WTC11 (cell line): ENCODE results near the gene PCSK5. TPM values are rescaled to one million over a fixed set of nuclear protein-coding genes. Genes with fewer than 3 reads are reported as not detected.

Source experiments
- ATAC-seq: fragments of 200-7000 bp; cut with Tn5 transposase; 2 replicates; pipeline ENCODE4 v1.10.0; 2021; ENCODE audit warnings: mild to moderate bottlenecking, moderate library complexity
- CTCF ChIA-PET: fragments of 300-600 bp; sonication (Branson Sonifier 250); formaldehyde crosslinking; loops from one replicate; lab custom pipeline; 2021; ENCODE audit warnings: antibody characterized with exemption; lab: Charles Lee
- POLR2A ChIA-PET: fragments of 350-600 bp; sonication (Branson Sonifier 250); formaldehyde crosslinking; loops from one replicate; lab custom pipeline; 2021; ENCODE audit warnings: antibody characterized with exemption; lab: Charles Lee
- DNase-seq: peaks from one replicate; pipeline ENCODE4 v3.0.0; 2021; ENCODE audit warnings: low spot score
- H3K27ac Mint-ChIP-seq: 2 replicates; pipeline ENCODE4 v1.8.0; 2021; ENCODE audit warnings: mixed read lengths
- H3K27me3 Mint-ChIP-seq: 2 replicates; pipeline ENCODE4 v1.8.0; 2021; ENCODE audit warnings: low read depth, mild to moderate bottlenecking, moderate library complexity, mixed read lengths
- H3K36me3 Mint-ChIP-seq: 2 replicates; pipeline ENCODE4 v1.8.0; 2021; ENCODE audit warnings: mixed read lengths
- H3K4me1 Mint-ChIP-seq: 2 replicates; pipeline ENCODE4 v1.8.0; 2022; ENCODE audit warnings: mixed read lengths
- H3K4me3 Mint-ChIP-seq: 2 replicates; pipeline ENCODE4 v1.8.0; 2021; ENCODE audit warnings: mild to moderate bottlenecking, moderate library complexity, mixed read lengths
- H3K9me3 Mint-ChIP-seq: 2 replicates; pipeline ENCODE4 v1.8.0; 2021; ENCODE audit warnings: mixed read lengths
- ATF1 ChIP-seq: sonication (generic); formaldehyde crosslinking; IDR thresholded peaks from 2 replicates; pipeline ENCODE4 v1.8.1; 2023; ENCODE audit warnings: mild to moderate bottlenecking, moderate library complexity, missing genetic modification reagents
- CBFB ChIP-seq: sonication (generic); formaldehyde crosslinking; IDR thresholded peaks from 2 replicates; pipeline ENCODE4 v1.8.1; 2022; ENCODE audit warnings: mild to moderate bottlenecking, low read depth, missing genetic modification reagents
- CDX4 ChIP-seq: fragments of 250-450 bp; sonication (Bioruptor Pico); IDR thresholded peaks from 2 replicates; pipeline ENCODE4 v1.9.0; 2021; ENCODE audit warnings: moderate library complexity, mild to moderate bottlenecking, inconsistent platforms, borderline replicate concordance
- CTCF ChIP-seq: fragments of 200-600 bp; IDR thresholded peaks from 2 replicates; pipeline ENCODE4 v1.8.0; 2022; ENCODE audit warnings: antibody characterized with exemption
- EMX1 ChIP-seq: fragments of 250-450 bp; sonication (Bioruptor Pico); IDR thresholded peaks from 2 replicates; pipeline ENCODE4 v1.8.0; 2021; ENCODE audit warnings: mild to moderate bottlenecking
- HMGA2 ChIP-seq: fragments of 250-450 bp; sonication (Bioruptor Pico); IDR thresholded peaks from 2 replicates; pipeline ENCODE4 v1.4.0; 2021; ENCODE audit warnings: mild to moderate bottlenecking, moderate library complexity
- NFE2L1 ChIP-seq: sonication (generic); formaldehyde crosslinking; IDR thresholded peaks from 2 replicates; pipeline ENCODE4 v1.8.1; 2023; ENCODE audit warnings: missing genetic modification reagents
- NR1H2 ChIP-seq: sonication (generic); formaldehyde crosslinking; IDR thresholded peaks from 2 replicates; pipeline ENCODE4 v1.9.0; 2021; ENCODE audit warnings: mild to moderate bottlenecking, moderate library complexity, missing genetic modification reagents
- RELA ChIP-seq: sonication (generic); formaldehyde crosslinking; IDR thresholded peaks from 2 replicates; pipeline ENCODE4 v1.8.1; 2022; ENCODE audit warnings: missing genetic modification reagents, mild to moderate bottlenecking, borderline replicate concordance
- RORB ChIP-seq: fragments of 250-450 bp; sonication (Bioruptor Pico); IDR thresholded peaks from 2 replicates; pipeline ENCODE4 v1.9.0; 2021; ENCODE audit warnings: mild to moderate bottlenecking
- SMAD3 ChIP-seq: sonication (generic); formaldehyde crosslinking; IDR thresholded peaks from 2 replicates; pipeline ENCODE4 v1.8.0; 2022; ENCODE audit warnings: missing genetic modification reagents, mild to moderate bottlenecking, borderline replicate concordance
- SMAD4 ChIP-seq: sonication (generic); formaldehyde crosslinking; IDR thresholded peaks from 2 replicates; pipeline ENCODE4 v1.8.0; 2022; ENCODE audit warnings: mild to moderate bottlenecking, missing genetic modification reagents
- USF1 ChIP-seq: sonication (generic); formaldehyde crosslinking; IDR thresholded peaks from 2 replicates; pipeline ENCODE4 v1.8.0; 2022; ENCODE audit warnings: mild to moderate bottlenecking, missing genetic modification reagents
- ZBTB21 ChIP-seq: sonication (generic); formaldehyde crosslinking; IDR thresholded peaks from 2 replicates; pipeline ENCODE4 v1.8.1; 2023; ENCODE audit warnings: mild to moderate bottlenecking, missing genetic modification reagents, borderline replicate concordance
- ZBTB43 ChIP-seq: sonication (generic); formaldehyde crosslinking; IDR thresholded peaks from 2 replicates; pipeline ENCODE4 v1.8.1; 2023; ENCODE audit warnings: mild to moderate bottlenecking, missing genetic modification reagents
- ZNF219 ChIP-seq: sonication (generic); formaldehyde crosslinking; IDR thresholded peaks from 2 replicates; pipeline ENCODE4 v1.8.0; 2023; ENCODE audit warnings: missing genetic modification reagents, mild to moderate bottlenecking, borderline replicate concordance
- total RNA-seq: library from RNA; stranded (reverse); gene quantifications from 3 replicates; pipeline ENCODE4 v1.2.3, GENCODE V29; 2021
- TF ChIP-seq, protein P1 (sequence below): sonication (generic); formaldehyde crosslinking; IDR thresholded peaks from 2 replicates; pipeline ENCODE4 v1.8.1; 2022; ENCODE audit warnings: mild to moderate bottlenecking, missing genetic modification reagents, moderate library complexity, borderline replicate concordance
- TF ChIP-seq, protein P2 (sequence below): sonication (generic); formaldehyde crosslinking; IDR thresholded peaks from 2 replicates; pipeline ENCODE4 v1.8.1; 2023; ENCODE audit warnings: mild to moderate bottlenecking, moderate library complexity, missing genetic modification reagents
- TF ChIP-seq, protein P3 (sequence below): fragments of 250-450 bp; sonication (Bioruptor Pico); IDR thresholded peaks from 2 replicates; pipeline ENCODE4 v1.9.0; 2021; ENCODE audit warnings: mild to moderate bottlenecking, borderline replicate concordance
- TF ChIP-seq, protein P4 (sequence below): sonication (generic); formaldehyde crosslinking; IDR thresholded peaks from 2 replicates; pipeline ENCODE4 v1.8.0; 2023; ENCODE audit warnings: missing genetic modification reagents, mild to moderate bottlenecking, borderline replicate concordance

PCSK5 gene
- total RNA-seq, 1 experiment from 2014 or later = 30.6 TPM

- no peaks in the 10 kb centered on the region for H3K9me3 Mint-ChIP-seq
- H3K4me3 Mint-ChIP-seq = no peak overlapping the region
- ATAC-seq (no peak), DNase-seq (no peak)
- H3K27me3 Mint-ChIP-seq = no peaks in the 10 kb centered on the region
- no peaks in the 10 kb centered on the region for H3K4me1 Mint-ChIP-seq
- CTCF ChIA-PET = interaction anchor here (1.0 kb wide), 1 partner anchor 24 kb away, joined by 3 read pairs; no protein-coding TSS in a partner anchor
- POLR2A ChIA-PET = no interaction called here
- H3K36me3 Mint-ChIP-seq = peaks cover 19% of the 10 kb centered on the region
- H3K27ac Mint-ChIP-seq = no peak overlapping the region
- TF ChIP-seq CBFB (CRISPR knock-in tag) = no peak
- TF ChIP-seq, protein P1, sequence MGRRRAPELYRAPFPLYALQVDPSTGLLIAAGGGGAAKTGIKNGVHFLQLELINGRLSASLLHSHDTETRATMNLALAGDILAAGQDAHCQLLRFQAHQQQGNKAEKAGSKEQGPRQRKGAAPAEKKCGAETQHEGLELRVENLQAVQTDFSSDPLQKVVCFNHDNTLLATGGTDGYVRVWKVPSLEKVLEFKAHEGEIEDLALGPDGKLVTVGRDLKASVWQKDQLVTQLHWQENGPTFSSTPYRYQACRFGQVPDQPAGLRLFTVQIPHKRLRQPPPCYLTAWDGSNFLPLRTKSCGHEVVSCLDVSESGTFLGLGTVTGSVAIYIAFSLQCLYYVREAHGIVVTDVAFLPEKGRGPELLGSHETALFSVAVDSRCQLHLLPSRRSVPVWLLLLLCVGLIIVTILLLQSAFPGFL (CRISPR knock-in tag) = no peak
- TF ChIP-seq CTCF = no peak
- no peak for TF ChIP-seq ZBTB43
- TF ChIP-seq ATF1 = no peak
- TF ChIP-seq, protein P2, sequence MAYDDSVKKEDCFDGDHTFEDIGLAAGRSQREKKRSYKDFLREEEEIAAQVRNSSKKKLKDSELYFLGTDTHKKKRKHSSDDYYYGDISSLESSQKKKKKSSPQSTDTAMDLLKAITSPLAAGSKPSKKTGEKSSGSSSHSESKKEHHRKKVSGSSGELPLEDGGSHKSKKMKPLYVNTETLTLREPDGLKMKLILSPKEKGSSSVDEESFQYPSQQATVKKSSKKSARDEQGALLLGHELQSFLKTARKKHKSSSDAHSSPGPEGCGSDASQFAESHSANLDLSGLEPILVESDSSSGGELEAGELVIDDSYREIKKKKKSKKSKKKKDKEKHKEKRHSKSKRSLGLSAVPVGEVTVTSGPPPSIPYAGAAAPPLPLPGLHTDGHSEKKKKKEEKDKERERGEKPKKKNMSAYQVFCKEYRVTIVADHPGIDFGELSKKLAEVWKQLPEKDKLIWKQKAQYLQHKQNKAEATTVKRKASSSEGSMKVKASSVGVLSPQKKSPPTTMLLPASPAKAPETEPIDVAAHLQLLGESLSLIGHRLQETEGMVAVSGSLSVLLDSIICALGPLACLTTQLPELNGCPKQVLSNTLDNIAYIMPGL (CRISPR knock-in tag) = no peak
- TF ChIP-seq, protein P3, sequence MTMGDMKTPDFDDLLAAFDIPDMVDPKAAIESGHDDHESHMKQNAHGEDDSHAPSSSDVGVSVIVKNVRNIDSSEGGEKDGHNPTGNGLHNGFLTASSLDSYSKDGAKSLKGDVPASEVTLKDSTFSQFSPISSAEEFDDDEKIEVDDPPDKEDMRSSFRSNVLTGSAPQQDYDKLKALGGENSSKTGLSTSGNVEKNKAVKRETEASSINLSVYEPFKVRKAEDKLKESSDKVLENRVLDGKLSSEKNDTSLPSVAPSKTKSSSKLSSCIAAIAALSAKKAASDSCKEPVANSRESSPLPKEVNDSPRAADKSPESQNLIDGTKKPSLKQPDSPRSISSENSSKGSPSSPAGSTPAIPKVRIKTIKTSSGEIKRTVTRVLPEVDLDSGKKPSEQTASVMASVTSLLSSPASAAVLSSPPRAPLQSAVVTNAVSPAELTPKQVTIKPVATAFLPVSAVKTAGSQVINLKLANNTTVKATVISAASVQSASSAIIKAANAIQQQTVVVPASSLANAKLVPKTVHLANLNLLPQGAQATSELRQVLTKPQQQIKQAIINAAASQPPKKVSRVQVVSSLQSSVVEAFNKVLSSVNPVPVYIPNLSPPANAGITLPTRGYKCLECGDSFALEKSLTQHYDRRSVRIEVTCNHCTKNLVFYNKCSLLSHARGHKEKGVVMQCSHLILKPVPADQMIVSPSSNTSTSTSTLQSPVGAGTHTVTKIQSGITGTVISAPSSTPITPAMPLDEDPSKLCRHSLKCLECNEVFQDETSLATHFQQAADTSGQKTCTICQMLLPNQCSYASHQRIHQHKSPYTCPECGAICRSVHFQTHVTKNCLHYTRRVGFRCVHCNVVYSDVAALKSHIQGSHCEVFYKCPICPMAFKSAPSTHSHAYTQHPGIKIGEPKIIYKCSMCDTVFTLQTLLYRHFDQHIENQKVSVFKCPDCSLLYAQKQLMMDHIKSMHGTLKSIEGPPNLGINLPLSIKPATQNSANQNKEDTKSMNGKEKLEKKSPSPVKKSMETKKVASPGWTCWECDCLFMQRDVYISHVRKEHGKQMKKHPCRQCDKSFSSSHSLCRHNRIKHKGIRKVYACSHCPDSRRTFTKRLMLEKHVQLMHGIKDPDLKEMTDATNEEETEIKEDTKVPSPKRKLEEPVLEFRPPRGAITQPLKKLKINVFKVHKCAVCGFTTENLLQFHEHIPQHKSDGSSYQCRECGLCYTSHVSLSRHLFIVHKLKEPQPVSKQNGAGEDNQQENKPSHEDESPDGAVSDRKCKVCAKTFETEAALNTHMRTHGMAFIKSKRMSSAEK (CRISPR knock-in tag) = no peak
- TF ChIP-seq NR1H2 (CRISPR knock-in tag) = no peak
- no peak for TF ChIP-seq EMX1 (CRISPR knock-in tag)
- no peak for TF ChIP-seq ZNF219
- TF ChIP-seq, protein P4, sequence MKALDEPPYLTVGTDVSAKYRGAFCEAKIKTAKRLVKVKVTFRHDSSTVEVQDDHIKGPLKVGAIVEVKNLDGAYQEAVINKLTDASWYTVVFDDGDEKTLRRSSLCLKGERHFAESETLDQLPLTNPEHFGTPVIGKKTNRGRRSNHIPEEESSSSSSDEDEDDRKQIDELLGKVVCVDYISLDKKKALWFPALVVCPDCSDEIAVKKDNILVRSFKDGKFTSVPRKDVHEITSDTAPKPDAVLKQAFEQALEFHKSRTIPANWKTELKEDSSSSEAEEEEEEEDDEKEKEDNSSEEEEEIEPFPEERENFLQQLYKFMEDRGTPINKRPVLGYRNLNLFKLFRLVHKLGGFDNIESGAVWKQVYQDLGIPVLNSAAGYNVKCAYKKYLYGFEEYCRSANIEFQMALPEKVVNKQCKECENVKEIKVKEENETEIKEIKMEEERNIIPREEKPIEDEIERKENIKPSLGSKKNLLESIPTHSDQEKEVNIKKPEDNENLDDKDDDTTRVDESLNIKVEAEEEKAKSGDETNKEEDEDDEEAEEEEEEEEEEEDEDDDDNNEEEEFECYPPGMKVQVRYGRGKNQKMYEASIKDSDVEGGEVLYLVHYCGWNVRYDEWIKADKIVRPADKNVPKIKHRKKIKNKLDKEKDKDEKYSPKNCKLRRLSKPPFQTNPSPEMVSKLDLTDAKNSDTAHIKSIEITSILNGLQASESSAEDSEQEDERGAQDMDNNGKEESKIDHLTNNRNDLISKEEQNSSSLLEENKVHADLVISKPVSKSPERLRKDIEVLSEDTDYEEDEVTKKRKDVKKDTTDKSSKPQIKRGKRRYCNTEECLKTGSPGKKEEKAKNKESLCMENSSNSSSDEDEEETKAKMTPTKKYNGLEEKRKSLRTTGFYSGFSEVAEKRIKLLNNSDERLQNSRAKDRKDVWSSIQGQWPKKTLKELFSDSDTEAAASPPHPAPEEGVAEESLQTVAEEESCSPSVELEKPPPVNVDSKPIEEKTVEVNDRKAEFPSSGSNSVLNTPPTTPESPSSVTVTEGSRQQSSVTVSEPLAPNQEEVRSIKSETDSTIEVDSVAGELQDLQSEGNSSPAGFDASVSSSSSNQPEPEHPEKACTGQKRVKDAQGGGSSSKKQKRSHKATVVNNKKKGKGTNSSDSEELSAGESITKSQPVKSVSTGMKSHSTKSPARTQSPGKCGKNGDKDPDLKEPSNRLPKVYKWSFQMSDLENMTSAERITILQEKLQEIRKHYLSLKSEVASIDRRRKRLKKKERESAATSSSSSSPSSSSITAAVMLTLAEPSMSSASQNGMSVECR = no peak
- no peak for TF ChIP-seq RELA (CRISPR knock-in tag)
- TF ChIP-seq ZBTB21 (CRISPR knock-in tag) = no peak
- no peak for TF ChIP-seq NFE2L1
- TF ChIP-seq SMAD4 (CRISPR knock-in tag) = no peak
- no peak for TF ChIP-seq RORB
- TF ChIP-seq USF1 = no peak
- no peak for TF ChIP-seq HMGA2 (CRISPR knock-in tag)
- TF ChIP-seq SMAD3 (CRISPR knock-in tag) = no peak
- no peak for TF ChIP-seq CDX4 (CRISPR knock-in tag)
Observed at GRCh38 chr9:76194896-76195295, 304.4 kb downstream of the PCSK5 start.
